HEK293 (cell line): ENCODE data around the gene CLPTM1.

Source experiments
- EGR2 ChIP-seq: fragments of 450-650 bp; formaldehyde crosslinking; IDR thresholded peaks from 2 replicates; pipeline ENCODE4 v1.5.1; 2016; ENCODE audit warnings: low read depth, missing biosample characterization, missing genetic modification characterization
- FEZF1 ChIP-seq: fragments of 450-650 bp; formaldehyde crosslinking; IDR thresholded peaks from 2 replicates; pipeline ENCODE4 v1.5.1; 2016; ENCODE audit warnings: missing biosample characterization, missing genetic modification characterization
- GFI1B ChIP-seq: fragments of 450-650 bp; formaldehyde crosslinking; IDR thresholded peaks from 2 replicates; pipeline ENCODE4 v1.5.1; 2016; ENCODE audit warnings: missing biosample characterization, missing genetic modification characterization
- GLI2 ChIP-seq: fragments of 450-650 bp; formaldehyde crosslinking; IDR thresholded peaks from 2 replicates; pipeline ENCODE4; 2017; ENCODE audit warnings: missing biosample characterization, missing genetic modification characterization, low read depth, borderline replicate concordance
- MZF1 ChIP-seq: fragments of 450-650 bp; formaldehyde crosslinking; IDR thresholded peaks from 2 replicates; pipeline ENCODE4 v1.5.1; 2017; ENCODE audit warnings: missing biosample characterization, missing genetic modification characterization, borderline replicate concordance
- PRDM1 ChIP-seq: fragments of 450-650 bp; formaldehyde crosslinking; IDR thresholded peaks from 2 replicates; pipeline ENCODE4; 2016; ENCODE audit warnings: missing biosample characterization, missing genetic modification characterization
- RBAK ChIP-seq: fragments of 450-650 bp; formaldehyde crosslinking; IDR thresholded peaks from 2 replicates; pipeline ENCODE4 v1.5.1; 2016; ENCODE audit warnings: missing biosample characterization, missing genetic modification characterization
- SCRT2 ChIP-seq: fragments of 450-650 bp; formaldehyde crosslinking; IDR thresholded peaks from 2 replicates; pipeline ENCODE4 v1.5.1; 2016; ENCODE audit warnings: missing biosample characterization, missing genetic modification characterization
- SETDB1 ChIP-seq: IDR thresholded peaks from one replicate; pipeline ENCODE4 v1.6.1; 2017; ENCODE audit warnings: mild to moderate bottlenecking, low read length, moderate library complexity, mixed read lengths; ENCODE audit not compliant: insufficient read length
- WT1 ChIP-seq: fragments of 450-650 bp; formaldehyde crosslinking; IDR thresholded peaks from 2 replicates; pipeline ENCODE4 v1.5.1; 2016; ENCODE audit warnings: missing biosample characterization, missing genetic modification characterization
- ZBTB17 ChIP-seq: fragments of 450-650 bp; formaldehyde crosslinking; IDR thresholded peaks from 2 replicates; pipeline ENCODE4 v1.5.1; 2016; ENCODE audit warnings: missing biosample characterization, missing genetic modification characterization
- ZFHX2 ChIP-seq: fragments of 450-650 bp; formaldehyde crosslinking; conservative IDR thresholded peaks from 2 replicates; pipeline ENCODE4 v1.5.1; 2016; ENCODE audit warnings: missing biosample characterization, missing genetic modification characterization
- ZFP3 ChIP-seq: fragments of 450-650 bp; formaldehyde crosslinking; IDR thresholded peaks from 2 replicates; pipeline ENCODE4 v1.5.1; 2016; ENCODE audit warnings: low read depth, missing biosample characterization, missing genetic modification characterization
- ZFP41 ChIP-seq: fragments of 450-650 bp; formaldehyde crosslinking; IDR thresholded peaks from 2 replicates; pipeline ENCODE4 v1.5.1; 2016; ENCODE audit warnings: missing biosample characterization, missing genetic modification characterization, borderline replicate concordance
- ZIC2 ChIP-seq: fragments of 450-650 bp; formaldehyde crosslinking; IDR thresholded peaks from 2 replicates; pipeline ENCODE4 v1.5.1; 2016; ENCODE audit warnings: missing biosample characterization, missing genetic modification characterization
- ZNF114 ChIP-seq: fragments of 450-650 bp; formaldehyde crosslinking; IDR thresholded peaks from 2 replicates; pipeline ENCODE4 v1.5.0; 2017; ENCODE audit warnings: missing biosample characterization, missing genetic modification characterization
- ZNF155 ChIP-seq: fragments of 450-650 bp; formaldehyde crosslinking; IDR thresholded peaks from 2 replicates; pipeline ENCODE4 v1.5.1; 2016; ENCODE audit warnings: missing biosample characterization, missing genetic modification characterization
- ZNF174 ChIP-seq: fragments of 450-650 bp; formaldehyde crosslinking; IDR thresholded peaks from 2 replicates; pipeline ENCODE4 v1.5.0; 2017; ENCODE audit warnings: missing biosample characterization, mild to moderate bottlenecking, missing genetic modification characterization
- ZNF19 ChIP-seq: fragments of 450-650 bp; formaldehyde crosslinking; IDR thresholded peaks from 2 replicates; pipeline ENCODE4; 2016; ENCODE audit warnings: missing biosample characterization, missing genetic modification characterization, low read depth
- ZNF202 ChIP-seq: fragments of 450-650 bp; formaldehyde crosslinking; IDR thresholded peaks from 2 replicates; pipeline ENCODE4 v1.5.1; 2016; ENCODE audit warnings: missing biosample characterization, missing genetic modification characterization, borderline replicate concordance
- ZNF274 ChIP-seq, 2 experiments: fragments of 200-500 bp in 1 of 2; fragments of 450-650 bp in 1 of 2; sonication (Bioruptor generic) in 1 of 2; formaldehyde crosslinking in 1 of 2; IDR thresholded peaks; 2 replicates each; pipeline versions ENCODE4 v1.5.1 to v1.6.1; 2014 to 2016; ENCODE audit warnings: borderline replicate concordance in 1 of 2, inconsistent platforms in 1 of 2, low read length in 1 of 2, missing biosample characterization in 1 of 2, missing genetic modification characterization in 1 of 2
- ZNF335 ChIP-seq: fragments of 450-650 bp; formaldehyde crosslinking; conservative IDR thresholded peaks from 2 replicates; pipeline ENCODE4 v1.5.1; 2016; ENCODE audit warnings: missing biosample characterization, missing genetic modification characterization
- ZNF341 ChIP-seq: fragments of 450-650 bp; formaldehyde crosslinking; IDR thresholded peaks from 2 replicates; pipeline ENCODE4; 2016; ENCODE audit warnings: low read depth, missing biosample characterization, missing genetic modification characterization
- ZNF350 ChIP-seq: fragments of 450-650 bp; formaldehyde crosslinking; IDR thresholded peaks from 2 replicates; pipeline ENCODE4 v1.5.0; 2017; ENCODE audit warnings: missing biosample characterization, mild to moderate bottlenecking, missing genetic modification characterization
- ZNF366 ChIP-seq: fragments of 450-650 bp; formaldehyde crosslinking; conservative IDR thresholded peaks from 2 replicates; pipeline ENCODE4 v1.5.1; 2016; ENCODE audit warnings: missing biosample characterization, missing genetic modification characterization
- ZNF416 ChIP-seq: fragments of 450-650 bp; formaldehyde crosslinking; IDR thresholded peaks from 2 replicates; pipeline ENCODE4 v1.5.1; 2016; ENCODE audit warnings: missing biosample characterization, missing genetic modification characterization
- ZNF521 ChIP-seq: fragments of 450-650 bp; formaldehyde crosslinking; IDR thresholded peaks from 2 replicates; pipeline ENCODE4 v1.5.1; 2017; ENCODE audit warnings: missing biosample characterization, mild to moderate bottlenecking, missing genetic modification characterization
- ZNF555 ChIP-seq: fragments of 450-650 bp; formaldehyde crosslinking; conservative IDR thresholded peaks from 2 replicates; pipeline ENCODE4 v1.5.1; 2017; ENCODE audit warnings: missing biosample characterization, mild to moderate bottlenecking, missing genetic modification characterization, inconsistent platforms
- ZNF560 ChIP-seq: fragments of 450-650 bp; formaldehyde crosslinking; IDR thresholded peaks from 2 replicates; pipeline ENCODE4 v1.5.1; 2017; ENCODE audit warnings: missing biosample characterization, missing genetic modification characterization, borderline replicate concordance
- ZNF585B ChIP-seq: fragments of 450-650 bp; formaldehyde crosslinking; IDR thresholded peaks from 2 replicates; pipeline ENCODE4 v1.5.1; 2016; ENCODE audit warnings: missing biosample characterization, missing genetic modification characterization
- ZNF664 ChIP-seq: fragments of 450-650 bp; formaldehyde crosslinking; IDR thresholded peaks from 2 replicates; pipeline ENCODE4 v1.5.1; 2016; ENCODE audit warnings: missing biosample characterization, missing genetic modification characterization
- ZNF701 ChIP-seq: fragments of 450-650 bp; formaldehyde crosslinking; IDR thresholded peaks from 2 replicates; pipeline ENCODE4 v1.5.1; 2016; ENCODE audit warnings: missing biosample characterization, missing genetic modification characterization
- ZNF707 ChIP-seq: fragments of 450-650 bp; formaldehyde crosslinking; IDR thresholded peaks from 2 replicates; pipeline ENCODE4 v1.5.1; 2016; ENCODE audit warnings: missing biosample characterization, missing genetic modification characterization
- ZNF843 ChIP-seq: fragments of 450-650 bp; formaldehyde crosslinking; IDR thresholded peaks from 2 replicates; pipeline ENCODE4 v1.5.1; 2016; ENCODE audit warnings: missing biosample characterization, missing genetic modification characterization
- TF ChIP-seq, protein P1 (sequence below): fragments of 450-650 bp; formaldehyde crosslinking; IDR thresholded peaks from 2 replicates; pipeline ENCODE4 v1.5.1; 2016; ENCODE audit warnings: missing biosample characterization, missing genetic modification characterization
- TF ChIP-seq, protein P2 (sequence below): fragments of 450-650 bp; formaldehyde crosslinking; IDR thresholded peaks from 2 replicates; pipeline ENCODE4 v1.5.1; 2016; ENCODE audit warnings: missing biosample characterization, missing genetic modification characterization
- TF ChIP-seq, protein P3 (sequence below): fragments of 450-650 bp; formaldehyde crosslinking; IDR thresholded peaks from 2 replicates; pipeline ENCODE4 v1.5.1; 2016; ENCODE audit warnings: missing biosample characterization, missing genetic modification characterization

Gene CLPTM1

GRCh38 chr19:44905437-44906160 is 49.6 kb upstream of the CLPTM1 start, which contains the start of gene APOE (continued):
- TF ChIP-seq ZNF560 (no peak), ZNF585B (no peak), ZNF707 (tag by site-specific recombination) (no peak), GFI1B (tag by site-specific recombination) (no peak), ZNF843 (tag by site-specific recombination) (no peak), ZNF114 (no peak), ZNF701 (tag by site-specific recombination) (no peak), ZNF341 (no peak; the same call in 1 of the 2 replicates), MZF1 (no peak), ZNF350 (tag by site-specific recombination) (no peak), ZNF155 (tag by site-specific recombination) (no peak), ZIC2 (tag by site-specific recombination) (peak; percentile 89), EGR2 (tag by site-specific recombination) (peak; percentile 68), ZNF555 (tag by site-specific recombination) (no peak), ZNF521 (no peak), PRDM1 (tag by site-specific recombination) (no peak), ZNF664 (tag by site-specific recombination) (no peak), ZNF416 (tag by site-specific recombination) (no peak), FEZF1 (tag by site-specific recombination) (no peak), SCRT2 (tag by site-specific recombination) (no peak), ZNF366 (tag by site-specific recombination) (no peak), ZNF174 (no peak), ZNF335 (peak; percentile 38; the same call in 1 of the 2 replicates), ZFP41 (tag by site-specific recombination) (no peak), ZNF274 (IDR thresholded peaks at IDR 0.05; ENCODE audit: low read length) (no peak), ZNF274 (tag by site-specific recombination; IDR thresholded peaks at IDR 0.05; ENCODE audit: borderline replicate concordance) (no peak), ZNF202 (tag by site-specific recombination) (no peak), ZNF19 (tag by site-specific recombination) (no peak), WT1 (tag by site-specific recombination) (peak; percentile 73), GLI2 (tag by site-specific recombination) (no peak), ZFHX2 (tag by site-specific recombination) (no peak; the same call in none of the 2 replicates), ZBTB17 (0 out of 2 replicates have a peak, but pooled peaks have one; percentile 18), SETDB1 (no peak), RBAK (no peak), ZFP3 (tag by site-specific recombination) (no peak)
- TF ChIP-seq, protein P1, sequence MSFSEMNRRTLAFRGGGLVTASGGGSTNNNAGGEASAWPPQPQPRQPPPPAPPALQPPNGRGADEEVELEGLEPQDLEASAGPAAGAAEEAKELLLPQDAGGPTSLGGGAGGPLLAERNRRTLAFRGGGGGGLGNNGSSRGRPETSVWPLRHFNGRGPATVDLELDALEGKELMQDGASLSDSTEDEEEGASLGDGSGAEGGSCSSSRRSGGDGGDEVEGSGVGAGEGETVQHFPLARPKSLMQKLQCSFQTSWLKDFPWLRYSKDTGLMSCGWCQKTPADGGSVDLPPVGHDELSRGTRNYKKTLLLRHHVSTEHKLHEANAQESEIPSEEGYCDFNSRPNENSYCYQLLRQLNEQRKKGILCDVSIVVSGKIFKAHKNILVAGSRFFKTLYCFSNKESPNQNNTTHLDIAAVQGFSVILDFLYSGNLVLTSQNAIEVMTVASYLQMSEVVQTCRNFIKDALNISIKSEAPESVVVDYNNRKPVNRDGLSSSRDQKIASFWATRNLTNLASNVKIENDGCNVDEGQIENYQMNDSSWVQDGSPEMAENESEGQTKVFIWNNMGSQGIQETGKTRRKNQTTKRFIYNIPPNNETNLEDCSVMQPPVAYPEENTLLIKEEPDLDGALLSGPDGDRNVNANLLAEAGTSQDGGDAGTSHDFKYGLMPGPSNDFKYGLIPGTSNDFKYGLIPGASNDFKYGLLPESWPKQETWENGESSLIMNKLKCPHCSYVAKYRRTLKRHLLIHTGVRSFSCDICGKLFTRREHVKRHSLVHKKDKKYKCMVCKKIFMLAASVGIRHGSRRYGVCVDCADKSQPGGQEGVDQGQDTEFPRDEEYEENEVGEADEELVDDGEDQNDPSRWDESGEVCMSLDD = no peak
- TF ChIP-seq, protein P2, sequence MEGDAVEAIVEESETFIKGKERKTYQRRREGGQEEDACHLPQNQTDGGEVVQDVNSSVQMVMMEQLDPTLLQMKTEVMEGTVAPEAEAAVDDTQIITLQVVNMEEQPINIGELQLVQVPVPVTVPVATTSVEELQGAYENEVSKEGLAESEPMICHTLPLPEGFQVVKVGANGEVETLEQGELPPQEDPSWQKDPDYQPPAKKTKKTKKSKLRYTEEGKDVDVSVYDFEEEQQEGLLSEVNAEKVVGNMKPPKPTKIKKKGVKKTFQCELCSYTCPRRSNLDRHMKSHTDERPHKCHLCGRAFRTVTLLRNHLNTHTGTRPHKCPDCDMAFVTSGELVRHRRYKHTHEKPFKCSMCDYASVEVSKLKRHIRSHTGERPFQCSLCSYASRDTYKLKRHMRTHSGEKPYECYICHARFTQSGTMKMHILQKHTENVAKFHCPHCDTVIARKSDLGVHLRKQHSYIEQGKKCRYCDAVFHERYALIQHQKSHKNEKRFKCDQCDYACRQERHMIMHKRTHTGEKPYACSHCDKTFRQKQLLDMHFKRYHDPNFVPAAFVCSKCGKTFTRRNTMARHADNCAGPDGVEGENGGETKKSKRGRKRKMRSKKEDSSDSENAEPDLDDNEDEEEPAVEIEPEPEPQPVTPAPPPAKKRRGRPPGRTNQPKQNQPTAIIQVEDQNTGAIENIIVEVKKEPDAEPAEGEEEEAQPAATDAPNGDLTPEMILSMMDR (tag by site-specific recombination) = no peak
- TF ChIP-seq, protein P3, sequence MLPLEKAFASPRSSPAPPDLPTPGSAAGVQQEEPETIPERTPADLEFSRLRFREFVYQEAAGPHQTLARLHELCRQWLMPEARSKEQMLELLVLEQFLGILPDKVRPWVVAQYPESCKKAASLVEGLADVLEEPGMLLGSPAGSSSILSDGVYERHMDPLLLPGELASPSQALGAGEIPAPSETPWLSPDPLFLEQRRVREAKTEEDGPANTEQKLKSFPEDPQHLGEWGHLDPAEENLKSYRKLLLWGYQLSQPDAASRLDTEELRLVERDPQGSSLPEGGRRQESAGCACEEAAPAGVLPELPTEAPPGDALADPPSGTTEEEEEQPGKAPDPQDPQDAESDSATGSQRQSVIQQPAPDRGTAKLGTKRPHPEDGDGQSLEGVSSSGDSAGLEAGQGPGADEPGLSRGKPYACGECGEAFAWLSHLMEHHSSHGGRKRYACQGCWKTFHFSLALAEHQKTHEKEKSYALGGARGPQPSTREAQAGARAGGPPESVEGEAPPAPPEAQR (tag by site-specific recombination) = no peak
